Measurements from ENCODE around the gene COL12A1. TPM values are rescaled to one million over a fixed set of nuclear protein-coding genes. Genes with fewer than 3 reads are reported as not detected.
A peak's percentile ranks its signal among the peaks of the same experiment; 100 is the strongest.

COL12A1 gene
- total RNA-seq, 1 donor from 2014 or later: 17.5 TPM

DNA sequence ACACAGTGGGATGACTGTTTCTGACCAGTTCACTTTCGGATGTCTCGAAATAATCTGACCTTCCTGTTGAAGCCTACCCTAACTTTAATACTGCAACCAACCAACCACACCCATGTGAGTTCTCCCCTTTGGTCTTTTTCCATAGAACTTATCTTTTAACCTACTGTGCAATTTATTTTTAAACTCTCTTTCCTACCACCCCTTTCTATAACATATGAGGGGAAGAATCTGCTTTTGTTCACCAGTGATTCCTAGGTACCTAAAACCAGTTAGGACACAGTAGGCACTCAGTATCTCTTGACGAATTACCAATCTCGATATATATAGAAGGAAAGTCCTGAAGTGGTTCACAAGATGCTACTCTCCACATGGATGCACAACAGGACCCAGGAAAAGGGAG lies 30.8 kb upstream of the COL12A1 start:
- no peak overlapping the region for H3K4me3 ChIP-seq (ENCODE audit: low read depth, low read length)
- TF ChIP-seq, protein P1, sequence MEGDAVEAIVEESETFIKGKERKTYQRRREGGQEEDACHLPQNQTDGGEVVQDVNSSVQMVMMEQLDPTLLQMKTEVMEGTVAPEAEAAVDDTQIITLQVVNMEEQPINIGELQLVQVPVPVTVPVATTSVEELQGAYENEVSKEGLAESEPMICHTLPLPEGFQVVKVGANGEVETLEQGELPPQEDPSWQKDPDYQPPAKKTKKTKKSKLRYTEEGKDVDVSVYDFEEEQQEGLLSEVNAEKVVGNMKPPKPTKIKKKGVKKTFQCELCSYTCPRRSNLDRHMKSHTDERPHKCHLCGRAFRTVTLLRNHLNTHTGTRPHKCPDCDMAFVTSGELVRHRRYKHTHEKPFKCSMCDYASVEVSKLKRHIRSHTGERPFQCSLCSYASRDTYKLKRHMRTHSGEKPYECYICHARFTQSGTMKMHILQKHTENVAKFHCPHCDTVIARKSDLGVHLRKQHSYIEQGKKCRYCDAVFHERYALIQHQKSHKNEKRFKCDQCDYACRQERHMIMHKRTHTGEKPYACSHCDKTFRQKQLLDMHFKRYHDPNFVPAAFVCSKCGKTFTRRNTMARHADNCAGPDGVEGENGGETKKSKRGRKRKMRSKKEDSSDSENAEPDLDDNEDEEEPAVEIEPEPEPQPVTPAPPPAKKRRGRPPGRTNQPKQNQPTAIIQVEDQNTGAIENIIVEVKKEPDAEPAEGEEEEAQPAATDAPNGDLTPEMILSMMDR (conservative IDR thresholded peaks at IDR 0.05; ENCODE audit: low read depth, low read length): no peak
- no peak for DNase-seq (ENCODE audit: low read depth)

DNA sequence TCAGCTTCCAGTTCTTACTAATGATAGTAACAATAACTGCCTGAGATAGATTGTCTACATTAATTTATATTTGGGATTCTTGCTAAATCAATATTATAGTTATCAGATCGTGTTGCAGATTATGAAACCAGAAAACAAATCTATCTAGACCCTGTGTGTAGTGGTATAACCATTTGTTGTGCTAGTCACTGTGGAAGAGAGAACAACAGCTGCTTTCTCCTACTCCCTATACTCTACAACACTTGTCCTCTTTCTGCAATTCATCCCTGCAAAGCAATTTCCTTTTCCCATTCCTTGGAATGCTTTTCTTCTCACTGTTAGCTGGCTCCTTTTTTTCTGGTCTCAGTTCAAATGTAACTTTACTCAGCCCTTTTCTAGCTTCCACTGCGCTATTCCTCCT lies 29.4 kb upstream of the COL12A1 start:
- DNase-seq (ENCODE audit: low read depth): no peak
- TF ChIP-seq, protein P1 (conservative IDR thresholded peaks at IDR 0.05; ENCODE audit: low read depth, low read length): no peak

DNA sequence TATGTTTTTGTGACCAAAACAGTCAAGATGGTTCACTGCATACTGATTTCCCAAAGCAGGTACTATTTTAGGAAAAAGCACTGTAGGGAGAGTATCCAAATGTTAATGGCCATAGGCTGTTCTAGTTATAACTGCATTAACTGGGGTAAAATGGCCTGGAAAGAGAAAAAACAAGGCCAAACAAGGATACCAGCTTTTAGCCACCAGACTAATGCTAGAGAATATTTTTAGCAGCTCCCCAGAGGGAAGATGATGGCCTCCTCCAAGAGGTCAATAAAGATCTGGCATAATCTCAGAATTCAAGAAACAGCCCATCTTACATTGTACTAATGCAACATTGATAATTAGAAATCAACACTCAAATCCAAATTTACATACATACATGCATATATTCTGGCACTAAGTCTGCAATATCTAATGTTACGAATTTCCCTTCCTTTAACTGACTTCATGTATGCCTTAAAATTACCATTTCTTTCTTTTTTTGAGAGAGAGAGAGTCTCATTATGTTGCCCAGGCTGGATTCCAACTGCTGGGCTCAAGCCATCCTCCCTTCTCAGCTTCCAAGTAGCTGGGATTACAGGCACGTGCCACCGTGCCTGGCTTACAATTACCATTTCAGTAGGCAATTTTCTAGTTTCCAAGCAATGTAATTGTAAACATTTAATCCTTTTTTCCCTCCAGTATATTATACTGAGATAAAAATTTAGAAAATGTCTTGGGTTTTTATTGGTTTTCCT lies 28.4 kb upstream of the COL12A1 start:
- TF ChIP-seq, protein P1 (conservative IDR thresholded peaks at IDR 0.05; ENCODE audit: low read depth, low read length): no peak
- no peak for DNase-seq (ENCODE audit: low read depth)
- H3K4me3 ChIP-seq (ENCODE audit: low read depth, low read length): no peak overlapping the region

More for the DNA sequence above, 29.4 kb upstream of the COL12A1 start:
- H3K4me3 ChIP-seq (ENCODE audit: low read depth, low read length): no peak overlapping the region

DNA sequence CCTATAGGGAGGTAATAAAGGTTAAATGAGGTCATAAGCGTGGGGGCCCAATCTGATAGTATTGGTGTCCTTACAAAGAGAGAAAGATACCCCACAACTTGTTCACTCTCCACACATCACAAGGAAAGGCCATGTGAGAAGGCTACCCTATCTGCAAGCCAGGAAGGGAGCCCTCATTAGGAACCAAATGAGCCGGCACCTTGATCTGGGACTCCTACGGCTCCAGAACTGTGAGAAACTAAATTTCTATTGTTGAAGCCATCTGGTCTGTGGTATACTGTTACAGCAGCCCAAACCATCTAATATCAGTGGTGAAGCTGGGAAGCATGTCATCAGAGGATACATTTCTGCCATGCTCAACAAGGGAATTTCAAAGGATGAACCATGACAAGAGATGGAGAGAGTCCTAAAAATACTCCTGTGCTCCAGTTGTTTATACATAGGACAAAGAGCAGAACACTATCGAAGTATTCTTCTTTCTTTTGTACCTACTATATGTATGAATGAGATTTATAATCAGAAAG lies 27.3 kb upstream of the COL12A1 start:
- H3K4me3 ChIP-seq (ENCODE audit: low read depth, low read length): no peak overlapping the region
- DNase-seq (ENCODE audit: low read depth): no peak
- TF ChIP-seq, protein P1 (conservative IDR thresholded peaks at IDR 0.05; ENCODE audit: low read depth, low read length): no peak

DNA sequence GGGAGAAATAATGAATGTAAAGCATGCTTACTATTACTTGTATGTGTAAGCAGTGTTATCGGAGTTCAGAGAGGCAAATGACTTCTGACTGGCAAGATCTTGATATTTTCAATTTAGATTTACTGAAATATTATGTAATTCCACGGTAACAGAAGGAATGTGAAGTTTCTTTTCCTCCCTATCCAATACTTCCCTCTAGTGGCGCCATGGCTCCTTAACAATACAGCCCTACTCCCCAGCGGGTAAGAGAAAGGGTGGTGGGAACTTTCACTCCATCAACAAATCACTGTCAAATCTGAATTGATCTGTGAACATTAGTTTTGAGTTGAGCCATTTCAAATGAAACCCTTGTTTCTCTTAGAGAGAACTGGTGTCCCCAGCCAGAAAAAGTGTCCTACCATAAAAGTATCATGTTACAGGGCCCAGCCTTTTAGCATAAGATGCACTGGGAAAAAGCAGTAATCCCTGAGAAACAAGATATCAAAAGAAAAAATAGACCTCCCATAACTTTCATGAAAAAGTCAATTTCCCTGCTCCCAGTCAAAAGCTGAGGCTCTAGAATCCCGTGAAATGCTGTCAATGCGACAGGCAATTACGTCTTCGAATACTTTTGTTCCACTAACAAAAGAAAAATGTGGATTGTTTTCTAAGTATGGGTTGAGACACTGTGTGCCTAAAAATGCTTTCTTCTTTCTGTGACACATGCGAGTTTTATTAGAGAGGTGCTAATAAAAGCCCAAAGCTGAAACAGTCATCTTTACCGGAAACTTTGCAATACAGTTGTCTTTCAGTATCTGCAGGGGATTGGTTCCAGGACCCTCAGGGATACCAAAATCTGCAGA lies 24.9 kb upstream of the COL12A1 start:
- TF ChIP-seq, protein P1 (conservative IDR thresholded peaks at IDR 0.05; ENCODE audit: low read depth, low read length): peak; percentile 86
- DNase-seq (ENCODE audit: low read depth): no peak
- no peak overlapping the region for H3K4me3 ChIP-seq (ENCODE audit: low read depth, low read length)

DNA sequence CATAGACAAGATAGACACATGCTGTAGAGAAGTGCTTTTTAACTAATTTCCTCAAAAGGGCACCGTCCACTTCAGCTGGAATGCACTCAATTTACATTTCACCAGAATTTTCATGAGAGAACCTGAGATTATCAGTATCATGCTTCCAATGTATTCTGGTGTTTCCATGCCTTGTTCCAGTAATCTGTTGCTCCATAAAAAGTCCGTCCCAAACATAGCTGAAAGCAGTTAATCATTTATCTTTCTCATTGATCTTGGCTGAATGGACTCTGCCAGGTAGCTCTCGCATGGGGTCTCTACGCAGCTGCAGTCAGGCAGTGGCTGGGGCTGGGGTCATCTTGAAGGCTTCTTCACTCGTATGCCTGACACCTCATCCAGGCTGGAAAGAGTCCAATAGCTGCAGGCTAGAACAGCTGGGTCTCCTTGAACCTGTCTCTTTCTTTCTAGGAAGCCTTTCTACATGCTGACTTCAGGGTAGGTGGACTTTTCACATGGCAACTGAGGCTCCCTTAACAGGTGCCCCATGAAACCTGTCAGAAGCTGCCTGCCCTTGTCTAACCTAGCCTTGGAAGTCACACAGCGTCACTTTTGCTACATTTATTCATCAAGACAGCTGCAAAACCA lies 18.6 kb upstream of the COL12A1 start:
- DNase-seq (ENCODE audit: low read depth): no peak
- TF ChIP-seq, protein P1 (conservative IDR thresholded peaks at IDR 0.05; ENCODE audit: low read depth, low read length): no peak

More for the DNA sequence above, 18.6 kb upstream of the COL12A1 start:
- H3K4me3 ChIP-seq (ENCODE audit: low read depth, low read length): no peak overlapping the region
